Lung microvascular endothelial cell (primary cell): Measurements from ENCODE around the gene CCDC51. TPM values are rescaled to one million over a fixed set of nuclear protein-coding genes. Genes with fewer than 3 reads are reported as not detected.
"Not testable (repeated sequence)": the region's sequence is repeated elsewhere in the genome, so short reads cannot be mapped to it uniquely, and the experiment has no call there.

Experiments used
- DNase-seq, 2 donors: peaks; one replicate each; pipeline versions ENCODE4 v3.0.0 to v3.0.0-alpha.2; 2010; ENCODE audit warnings: low read depth in 2 of 2
- total RNA-seq: library from RNA; depleted of rRNA; stranded (reverse); fragments of >200 nt; gene quantifications from 2 replicates; pipeline ENCODE4 v1.2.1, GENCODE V29; 2014

CCDC51 gene, protein sequence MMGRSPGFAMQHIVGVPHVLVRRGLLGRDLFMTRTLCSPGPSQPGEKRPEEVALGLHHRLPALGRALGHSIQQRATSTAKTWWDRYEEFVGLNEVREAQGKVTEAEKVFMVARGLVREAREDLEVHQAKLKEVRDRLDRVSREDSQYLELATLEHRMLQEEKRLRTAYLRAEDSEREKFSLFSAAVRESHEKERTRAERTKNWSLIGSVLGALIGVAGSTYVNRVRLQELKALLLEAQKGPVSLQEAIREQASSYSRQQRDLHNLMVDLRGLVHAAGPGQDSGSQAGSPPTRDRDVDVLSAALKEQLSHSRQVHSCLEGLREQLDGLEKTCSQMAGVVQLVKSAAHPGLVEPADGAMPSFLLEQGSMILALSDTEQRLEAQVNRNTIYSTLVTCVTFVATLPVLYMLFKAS
- 8.9 and 10.1 TPM in 2 replicates for total RNA-seq

DNA sequence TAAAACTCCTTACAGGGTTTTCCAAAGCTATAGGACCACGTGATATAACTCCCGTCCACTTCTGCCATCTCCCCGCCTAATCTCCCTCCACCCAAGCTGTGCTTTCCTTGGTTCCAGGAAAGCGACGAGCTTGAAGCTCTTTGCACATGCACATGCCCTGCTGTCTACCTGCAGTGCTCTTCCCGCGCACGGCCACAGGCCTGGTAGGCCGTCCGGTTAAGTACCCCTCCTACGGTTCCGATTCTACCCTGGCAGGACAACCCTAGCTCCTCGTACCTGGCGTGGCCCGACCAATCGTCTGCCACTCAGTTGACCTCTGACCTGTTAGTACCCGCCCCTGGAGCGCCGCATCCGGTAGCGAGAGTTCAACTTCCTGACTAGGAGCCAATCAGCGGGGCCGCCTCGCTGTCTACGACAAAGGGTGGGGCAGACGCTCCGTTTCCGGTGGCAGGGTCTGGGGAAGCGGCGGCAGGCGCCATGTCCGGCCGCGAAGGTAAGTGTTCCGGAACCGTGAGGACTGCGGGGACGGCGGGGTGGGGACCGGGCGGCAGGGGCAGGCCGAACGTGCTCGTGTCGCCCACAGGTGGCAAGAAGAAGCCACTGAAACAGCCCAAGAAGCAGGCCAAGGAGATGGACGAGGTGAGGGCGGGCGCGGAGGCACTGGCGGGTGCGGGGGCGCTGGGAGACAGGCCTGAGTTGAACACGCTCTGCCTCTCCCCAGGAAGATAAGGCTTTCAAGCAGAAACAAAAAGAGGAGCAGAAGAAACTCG lies at the start of gene CCDC51, which contains the start of gene TMA7:
CCDC51 (minus strand) TSS at position 300 of the 770 bp plus-strand sequence. CDS start 4,991 bp downstream, outside the sequence.
TMA7 (plus strand) TSS at position 438 of the 770 bp plus-strand sequence; CDS start at position 478, 40 bp downstream.
- peak; percentile 96 to 97 for DNase-seq

- no peak for DNase-seq
Measured at GRCh38 chr3:48486952-48487351, 47.0 kb upstream of the CCDC51 start.

DNA sequence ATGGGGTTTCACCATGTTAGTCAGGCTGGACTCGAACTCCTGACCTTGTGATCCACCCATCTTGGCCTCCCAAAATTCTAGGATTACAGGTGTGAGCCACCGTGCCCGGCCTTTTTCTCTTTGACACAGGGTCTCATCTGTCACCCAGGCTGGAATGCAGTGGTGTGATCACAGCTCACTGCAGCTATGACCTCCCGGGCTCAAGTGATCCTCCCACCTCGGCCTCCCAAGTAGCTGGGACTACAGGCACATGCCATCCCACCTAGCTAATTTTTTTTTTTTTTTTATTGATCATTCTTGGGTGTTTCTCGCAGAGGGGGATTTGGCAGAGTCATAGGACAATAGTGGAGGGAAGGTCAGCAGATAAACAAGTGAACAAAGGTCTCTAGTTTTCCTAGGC lies 42.9 kb upstream of the CCDC51 start:
- not testable (repeated sequence) for DNase-seq

DNA sequence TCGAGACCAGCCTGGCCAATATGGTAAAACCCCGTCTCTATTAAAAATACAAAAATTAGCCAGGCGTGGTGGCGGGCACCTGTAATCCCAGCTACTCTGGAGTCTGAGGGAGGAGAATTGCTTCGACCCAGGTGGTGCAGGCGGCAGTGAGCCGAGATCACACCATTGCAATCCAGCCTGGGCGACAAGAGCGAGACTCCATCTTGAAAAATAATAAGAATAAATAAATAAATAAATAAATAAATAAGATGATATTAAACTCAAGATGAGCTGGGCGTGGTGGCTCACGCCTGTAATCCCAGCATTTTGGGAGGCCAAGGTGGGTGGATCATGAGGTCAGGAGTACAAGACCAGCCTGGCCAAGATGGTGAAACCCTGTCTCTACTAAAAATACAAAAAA lies 41.0 kb upstream of the CCDC51 start:
- not testable (repeated sequence) for DNase-seq

GRCh38 chr3:48478626-48479555 lies 39.0 kb upstream of the CCDC51 start:
- peak in 1 of 2 donors; percentile 57 for DNase-seq

GRCh38 chr3:48477959-48478520 lies 38.1 kb upstream of the CCDC51 start:
- DNase-seq = no peak

GRCh38 chr3:48476426-48477053 lies 36.6 kb upstream of the CCDC51 start:
- no peak for DNase-seq

- DNase-seq = no peak
Measured at GRCh38 chr3:48475188-48475587, 35.3 kb upstream of the CCDC51 start.

- DNase-seq = no peak
Measured at GRCh38 chr3:48474619-48475018, 34.7 kb upstream of the CCDC51 start.

GRCh38 chr3:48474031-48474430 lies 34.1 kb upstream of the CCDC51 start:
- not testable (repeated sequence) for DNase-seq

GRCh38 chr3:48473617-48473952 lies 33.7 kb upstream of the CCDC51 start:
- DNase-seq = no peak

DNA sequence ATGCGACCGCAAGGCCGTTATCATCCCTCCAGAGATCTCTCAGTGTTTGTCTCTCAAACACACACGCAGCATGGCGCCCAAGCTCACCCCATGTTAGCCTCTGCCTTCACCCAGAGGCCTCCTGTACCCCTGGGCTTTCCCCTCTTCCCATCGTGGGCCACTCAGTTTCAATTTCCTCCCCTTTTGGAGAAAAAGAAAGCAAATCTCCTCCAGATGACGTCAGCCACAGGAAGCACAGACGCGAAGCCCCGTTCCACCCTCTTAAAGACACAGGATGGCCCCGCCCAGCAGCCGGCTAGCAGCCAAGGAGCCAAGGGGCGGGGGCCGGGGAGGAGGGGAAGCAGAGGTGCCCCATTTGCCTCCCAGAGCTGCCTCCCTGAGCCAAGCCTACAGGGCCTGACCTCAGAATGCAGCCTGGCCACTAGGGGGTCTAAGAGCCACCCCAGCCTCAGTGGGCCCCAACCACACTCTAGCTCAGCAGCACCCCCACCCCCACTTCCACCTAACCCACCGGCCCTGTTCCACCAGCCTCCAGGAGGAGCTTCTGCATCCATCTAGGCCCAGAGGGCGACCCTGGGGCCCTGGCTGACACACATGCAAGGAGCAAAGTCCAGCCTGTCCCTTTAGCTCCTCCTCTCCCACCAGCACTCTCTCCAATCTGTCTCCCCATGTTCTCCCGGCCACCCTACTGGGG lies 33.2 kb upstream of the CCDC51 start:
- peak; percentile 62 to 94 for DNase-seq

GRCh38 chr3:48472673-48472922 lies 32.7 kb upstream of the CCDC51 start:
- no peak for DNase-seq

DNA sequence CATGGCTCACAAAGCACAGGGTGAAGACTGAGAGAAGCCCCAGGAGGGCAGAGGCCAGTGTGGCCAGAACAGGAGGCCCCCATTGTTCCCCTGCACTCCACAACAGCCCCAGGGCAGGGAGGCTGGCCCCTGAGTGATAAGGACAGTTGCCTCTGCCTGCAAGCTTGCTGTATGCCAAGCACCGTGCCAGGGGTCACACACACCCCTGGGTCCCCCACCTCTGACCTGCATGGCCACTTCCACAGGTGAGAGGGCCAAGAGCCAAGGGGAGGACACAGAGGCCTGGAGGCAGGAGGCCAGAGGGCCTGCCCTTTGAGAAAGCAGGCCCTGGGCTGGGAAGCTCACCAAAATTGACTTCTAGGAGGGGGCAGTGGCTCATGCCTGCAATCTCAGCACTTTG lies 30.4 kb upstream of the CCDC51 start:
- DNase-seq = no peak

DNA sequence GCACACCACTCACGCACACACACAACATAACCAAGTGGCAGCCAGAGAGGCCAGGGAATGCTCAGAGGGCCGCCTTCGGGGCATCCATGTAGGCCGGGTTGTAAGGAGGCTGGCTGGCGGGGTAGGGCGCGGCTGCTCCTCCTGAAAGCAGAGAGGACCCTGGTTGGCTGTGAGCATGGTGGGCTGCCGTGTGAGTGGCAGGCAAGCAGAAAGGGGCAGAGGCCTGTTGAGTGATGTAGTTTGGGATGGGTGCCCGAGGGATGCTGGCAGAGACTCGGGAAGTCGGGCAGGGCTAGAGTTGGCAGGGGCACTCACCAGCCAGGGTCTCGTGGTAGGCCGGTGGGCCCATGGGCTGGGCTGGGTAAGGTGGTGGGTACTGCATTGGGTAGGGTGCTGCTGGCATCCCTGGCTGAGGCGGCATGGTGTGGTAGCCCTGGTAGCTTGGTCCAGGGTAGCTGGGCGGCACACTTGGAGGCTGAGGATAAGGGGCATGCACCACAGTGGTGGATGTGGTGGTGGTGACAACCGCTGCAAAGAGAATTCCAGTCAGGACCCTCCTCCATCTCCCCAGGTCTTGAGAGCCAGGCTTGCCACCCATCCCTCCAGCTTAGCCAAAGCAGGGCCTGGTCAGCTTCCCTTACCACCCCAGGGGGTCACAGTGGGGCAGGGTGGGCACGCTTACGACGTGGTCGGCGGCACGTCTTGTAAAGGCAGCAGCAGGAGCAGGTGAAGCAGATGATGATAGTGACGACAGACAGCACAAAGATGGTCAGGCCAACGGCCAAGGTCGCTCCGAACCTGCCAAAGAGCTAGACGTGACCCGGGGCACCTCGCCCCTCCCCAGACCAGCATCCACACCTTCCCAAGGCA lies 29.4 kb upstream of the CCDC51 start:
- DNase-seq = no peak

DNA sequence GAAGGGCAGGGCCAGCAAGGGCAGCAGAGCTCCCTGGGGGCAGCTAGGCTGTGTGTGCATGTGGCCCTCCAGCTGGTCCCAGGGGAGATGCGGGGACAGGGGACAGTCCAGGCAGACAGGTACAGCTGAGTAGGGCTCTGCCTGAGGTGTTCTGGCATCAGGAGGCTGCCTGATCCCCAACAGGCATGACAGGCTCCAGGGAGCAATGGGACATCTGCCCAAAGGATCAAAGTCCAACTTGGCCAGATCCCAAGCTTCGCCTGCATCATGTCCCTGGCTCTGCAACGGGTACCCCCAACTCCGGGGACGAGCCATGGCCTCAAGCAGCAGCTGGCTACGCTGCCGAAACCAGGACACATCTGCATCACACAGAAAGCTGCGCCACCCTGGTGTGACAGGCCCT lies 28.4 kb upstream of the CCDC51 start:
- no peak for DNase-seq

DNA sequence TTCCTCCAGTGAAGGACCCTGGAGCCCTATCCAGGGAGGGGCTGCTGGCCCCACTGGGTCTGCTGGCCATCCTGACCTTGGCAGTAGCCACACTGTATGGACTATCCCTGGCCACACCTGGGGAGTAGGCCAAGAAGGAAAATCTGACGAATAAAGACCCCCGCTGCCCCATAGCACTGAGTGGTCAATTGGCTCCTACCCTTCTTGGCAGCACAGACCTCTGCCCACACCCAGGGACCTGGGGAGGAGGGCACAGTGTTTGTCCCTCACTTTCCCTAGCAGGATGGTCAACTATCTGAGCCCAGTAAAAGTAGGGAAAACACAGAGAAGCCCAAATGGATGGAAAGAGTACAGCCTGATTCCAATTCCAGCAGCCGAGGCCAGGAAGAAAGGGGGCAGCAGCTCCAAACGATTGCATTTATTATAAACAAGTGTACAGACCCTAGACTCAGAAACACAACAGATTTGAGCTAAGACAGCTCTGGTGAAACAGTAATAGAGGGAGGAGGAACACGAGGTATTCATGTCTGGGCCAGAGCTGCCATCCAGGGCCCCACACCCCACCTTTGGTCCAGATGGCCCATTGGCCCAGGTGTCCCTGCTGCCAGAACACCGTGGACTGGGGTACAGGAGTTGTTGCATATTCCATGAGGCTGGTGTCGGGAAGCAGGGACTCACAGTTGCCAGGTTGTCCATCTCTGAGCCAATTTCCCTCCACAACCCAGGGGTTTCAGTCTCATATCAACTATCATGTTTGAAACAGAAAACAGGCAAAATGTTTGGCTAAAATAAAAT lies 27.8 kb upstream of the CCDC51 start:
- DNase-seq = no peak

DNA sequence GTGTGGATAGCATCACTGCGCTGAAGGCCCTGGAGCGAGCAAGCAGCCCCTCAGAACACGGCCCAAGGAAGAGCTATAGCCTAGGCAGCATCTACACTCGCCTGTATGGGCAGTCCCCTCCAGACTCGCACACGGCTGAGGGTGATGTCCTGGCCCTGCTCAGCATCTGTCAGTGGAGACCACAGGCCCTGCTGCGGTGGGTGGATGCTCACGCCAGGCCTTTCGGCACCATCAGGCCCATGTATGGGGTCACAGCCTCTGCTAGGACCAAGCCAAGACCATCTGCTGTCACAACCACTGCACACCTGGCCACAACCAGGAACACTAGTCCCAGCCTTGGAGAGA lies 27.2 kb upstream of the CCDC51 start:
- DNase-seq = no peak
